ENCODE measurements around the gene ZNF292. TPM values are rescaled to one million over a fixed set of nuclear protein-coding genes. Genes with fewer than 3 reads are reported as not detected.

The ZNF292 gene
- total and polyA plus RNA-seq, 2 experiments from 2014 or later, result 20.9 to 38.3 TPM

GRCh38 chr6:87150406-87150805 is 5.0 kb upstream of the ZNF292 start:
- no peak for DNase-seq (ENCODE audit: low spot score)
- Histone ChIP-seq H4K20me1 (ENCODE audit: insufficient read depth, poor library complexity, severe bottlenecking) (no peaks in the 10 kb centered on the region), H3K36me3 (replicated peaks; ENCODE audit: insufficient read depth, low read depth) (no peaks in the 10 kb centered on the region), H3K4me3 (no peak overlapping the region), H3K27me3 (no peaks in the 10 kb centered on the region), H3K9me3 (ENCODE audit: low read depth) (no peaks in the 10 kb centered on the region), H3K4me2 (no peak overlapping the region), H2AFZ (no peak overlapping the region), H3K27ac (no peak overlapping the region), H3K4me1 (ENCODE audit: insufficient read depth) (peaks cover 22% of the 10 kb centered on the region), H3K79me2 (peaks cover 16% of the 10 kb centered on the region), H3K9me2 (replicated peaks; ENCODE audit: insufficient read depth) (no peaks in the 10 kb centered on the region)
- no peak for TF ChIP-seq CTCF (IDR thresholded peaks at IDR 0.05; ENCODE audit: poor library complexity)
- TF ChIP-seq EZH2 (IDR thresholded peaks at IDR 0.05; ENCODE audit: borderline replicate concordance), result no peak
- TF ChIP-seq EZH2phosphoT487 (IDR thresholded peaks at IDR 0.05; ENCODE audit: low read depth, severe bottlenecking, unreplicated experiment), result no peak

- H3K4me1 ChIP-seq (ENCODE audit: insufficient read depth), result peaks cover 22% of the 10 kb centered on the region
- 57% methylated on average over 4 of the region's 4 CpGs for WGBS (ENCODE audit: low lambda C conversion rate, missing lambda C conversion rate)
- no peaks in the 10 kb centered on the region for H3K27me3 ChIP-seq
- peaks cover under 1% of the 10 kb centered on the region for H4K20me1 ChIP-seq (ENCODE audit: insufficient read depth, poor library complexity, severe bottlenecking)
- peak overlapping the region; percentile 95 for H3K27ac ChIP-seq
- H3K4me2 ChIP-seq, result peak overlapping the region; percentile 80
- TF ChIP-seq EZH2 (IDR thresholded peaks at IDR 0.05; ENCODE audit: borderline replicate concordance), result no peak
- no peak for TF ChIP-seq CTCF (IDR thresholded peaks at IDR 0.05; ENCODE audit: poor library complexity)
- no peak for TF ChIP-seq EZH2phosphoT487 (IDR thresholded peaks at IDR 0.05; ENCODE audit: low read depth, severe bottlenecking, unreplicated experiment)
- H3K36me3 ChIP-seq (replicated peaks; ENCODE audit: insufficient read depth, low read depth), result no peaks in the 10 kb centered on the region
- DNase-seq (ENCODE audit: low spot score), result no peak
- no peaks in the 10 kb centered on the region for H3K9me2 ChIP-seq (replicated peaks; ENCODE audit: insufficient read depth)
- peak overlapping the region; percentile 18 for H3K4me3 ChIP-seq
- peaks cover 26% of the 10 kb centered on the region for H3K79me2 ChIP-seq
- H2AFZ ChIP-seq, result peak overlapping the region; percentile 93
- no peaks in the 10 kb centered on the region for H3K9me3 ChIP-seq (ENCODE audit: low read depth)
Observed at GRCh38 chr6:87151471-87151780, 3.9 kb upstream of the ZNF292 start.

GRCh38 chr6:87151781-87152525 is 3.4 kb upstream of the ZNF292 start:
- Histone ChIP-seq H3K4me1 (ENCODE audit: insufficient read depth) (peaks cover 22% of the 10 kb centered on the region), H3K4me3 (peak overlapping the region; percentile 18), H4K20me1 (ENCODE audit: insufficient read depth, poor library complexity, severe bottlenecking) (peaks cover 6% of the 10 kb centered on the region), H2AFZ (peak overlapping the region; percentile 93), H3K9me3 (ENCODE audit: low read depth) (no peaks in the 10 kb centered on the region), H3K36me3 (replicated peaks; ENCODE audit: insufficient read depth, low read depth) (no peaks in the 10 kb centered on the region), H3K79me2 (peaks cover 32% of the 10 kb centered on the region), H3K27me3 (no peaks in the 10 kb centered on the region), H3K4me2 (peak overlapping the region; percentile 80), H3K9me2 (replicated peaks; ENCODE audit: insufficient read depth) (no peaks in the 10 kb centered on the region), H3K27ac (peak overlapping the region; percentile 95)
- TF ChIP-seq EZH2 (IDR thresholded peaks at IDR 0.05; ENCODE audit: borderline replicate concordance) (no peak), CTCF (IDR thresholded peaks at IDR 0.05; ENCODE audit: poor library complexity) (no peak), EZH2phosphoT487 (IDR thresholded peaks at IDR 0.05; ENCODE audit: low read depth, severe bottlenecking, unreplicated experiment) (no peak)
- peak; percentile 74 for DNase-seq (ENCODE audit: low spot score)
- WGBS (ENCODE audit: low lambda C conversion rate, missing lambda C conversion rate), result 2% methylated on average over 56 of the region's 71 CpGs
